Adrenal gland (tissue), 5 donors: Measurements from ENCODE around the gene KDM6B.

Experiments
- CTCF ChIP-seq, 6 experiments: fragments of 450-650 bp in 4 of 6; fragments of 200-600 bp in 2 of 6; sonication (generic) in 1 of 6; IDR thresholded peaks; 1 replicate in 5 of 6; 2 replicates in 1 of 6; pipeline versions ENCODE4 v1.5.1 to v1.8.0; 2016 to 2021; ENCODE audit warnings: antibody characterized with exemption in 6 of 6, mild to moderate bottlenecking in 2 of 6, moderate library complexity in 1 of 6
- POLR2A ChIP-seq, 2 donors: fragments of 450-650 bp; IDR thresholded peaks; one replicate each; pipeline ENCODE4 v1.6.1; 2017; ENCODE audit warnings: antibody characterized with exemption in 2 of 2, mild to moderate bottlenecking in 2 of 2, moderate library complexity in 1 of 2
- donor health status: DM: no; HTN: no; CAD: no.

GRCh38 chr17:7818026-7818425 is 16.0 kb upstream of the KDM6B start:
- TF ChIP-seq CTCF (IDR thresholded peaks at IDR 0.05) (no peak), POLR2A (IDR thresholded peaks at IDR 0.05) (no peak)
